SK-N-SH (cell line): ENCODE results near the gene HDDC2. TPM values are rescaled to one million over a fixed set of nuclear protein-coding genes. Genes with fewer than 3 reads are reported as not detected.

Source experiments
- CTCF ChIA-PET: fragments of 300-600, 350-600 bp; formaldehyde crosslinking; extraction: SDS; loops from one replicate; lab custom pipeline; 2021; lab: Yijun Ruan, JAX
- POLR2A ChIA-PET: fragments of 350-600 bp; sonication (Branson Sonifier 250); formaldehyde crosslinking; extraction: SDS; loops from one replicate; lab custom pipeline; 2020; ENCODE audit warnings: antibody characterized with exemption, inconsistent platforms; lab: Yijun Ruan, JAX
- DNase-seq: peaks from one replicate; pipeline ENCODE4 v3.0.0; 2012
- H2AFZ ChIP-seq: fragments of 200-600 bp; sonication (generic); 2 replicates; pipeline ENCODE4 v1.8.1; 2016; ENCODE audit warnings: antibody characterized with exemption, mild to moderate bottlenecking, low read depth
- H3F3A ChIP-seq: fragments of 200-600 bp; sonication (generic); replicated peaks from 2 replicates; pipeline ENCODE3; 2016; ENCODE audit warnings: antibody characterized with exemption, mild to moderate bottlenecking; ENCODE audit not compliant: insufficient read depth
- H3K27ac ChIP-seq, 2 experiments: fragments of 200-500 bp in 1 of 2; fragments of 200-600 bp in 1 of 2; sonication (Bioruptor generic) in 1 of 2; sonication (generic), shearing (Covaris generic) in 1 of 2; 2 replicates each; pipeline versions ENCODE4 v1.5.1 to v1.6.1; 2014 to 2016; ENCODE audit warnings: low read depth in 2 of 2, inconsistent platforms in 1 of 2, low read length in 1 of 2, mild to moderate bottlenecking in 1 of 2, mixed read lengths in 1 of 2
- H3K27me3 ChIP-seq: fragments of 200-600 bp; sonication (generic), shearing (Covaris generic); 2 replicates; pipeline ENCODE4 v1.6.1; 2016; ENCODE audit warnings: mixed run types; ENCODE audit not compliant: insufficient read depth
- H3K36me3 ChIP-seq, 2 experiments: fragments of 200-500 bp in 1 of 2; fragments of 200-600 bp in 1 of 2; sonication (Bioruptor generic) in 1 of 2; sonication (generic) in 1 of 2; replicated peaks in 1 of 2; 2 replicates each; pipeline versions ENCODE3 to v1.5.1; 2014 to 2016; ENCODE audit warnings: low read length in 1 of 2, mild to moderate bottlenecking in 1 of 2; ENCODE audit not compliant: insufficient read depth in 2 of 2, control insufficient read depth in 1 of 2
- H3K4me1 ChIP-seq, 2 experiments: fragments of 200-500 bp in 1 of 2; fragments of 200-600 bp in 1 of 2; sonication (Bioruptor generic) in 1 of 2; sonication (generic), shearing (Covaris generic) in 1 of 2; 2 replicates each; pipeline versions ENCODE4 v1.5.1 to v1.6.1; 2014 to 2016; ENCODE audit warnings: low read depth in 1 of 2, low read length in 1 of 2, mixed run types in 1 of 2; ENCODE audit not compliant: insufficient read depth in 2 of 2, control insufficient read depth in 1 of 2
- H3K4me2 ChIP-seq: fragments of 200-600 bp; sonication (generic), shearing (Covaris generic); 2 replicates; pipeline ENCODE4 v1.6.1; 2017; ENCODE audit warnings: mixed run types
- H3K4me3 ChIP-seq, 2 experiments: fragments of 200-500 bp in 1 of 2; fragments of 200-600 bp in 1 of 2; sonication (Bioruptor generic) in 1 of 2; sonication (generic), shearing (Covaris generic) in 1 of 2; 2 replicates each; pipeline versions ENCODE4 v1.5.1 to v1.8.1; 2014 to 2016; ENCODE audit warnings: low read depth in 2 of 2, inconsistent platforms in 1 of 2, low read length in 1 of 2, mild to moderate bottlenecking in 1 of 2, mixed read lengths in 1 of 2, moderate library complexity in 1 of 2
- H3K79me2 ChIP-seq: fragments of 200-600 bp; sonication (generic); 2 replicates; pipeline ENCODE4 v1.8.1; 2017; ENCODE audit warnings: mild to moderate bottlenecking; ENCODE audit not compliant: insufficient read depth
- H3K9ac ChIP-seq: fragments of 200-600 bp; sonication (generic); 2 replicates; pipeline ENCODE4 v1.6.1; 2017; ENCODE audit warnings: mixed run types
- H3K9me2 ChIP-seq: fragments of 200-600 bp; sonication (generic); 2 replicates; pipeline ENCODE4 v1.6.1; 2017; ENCODE audit warnings: mixed run types
- H3K9me3 ChIP-seq: fragments of 200-600 bp; sonication (generic); 2 replicates; pipeline ENCODE4 v1.6.1; 2017; ENCODE audit warnings: mixed run types, mild to moderate bottlenecking, moderate library complexity
- H4K20me1 ChIP-seq: fragments of 200-600 bp; sonication (generic); 2 replicates; pipeline ENCODE4 v1.6.1; 2017; ENCODE audit warnings: mild to moderate bottlenecking, mixed run types; ENCODE audit not compliant: insufficient read depth
- CHD2 ChIP-seq: fragments of 150-350 bp; IDR thresholded peaks from 2 replicates; pipeline ENCODE4 v1.6.1; 2018; ENCODE audit warnings: low read length; ENCODE audit not compliant: partially characterized antibody
- FOXM1 ChIP-seq: IDR thresholded peaks from 2 replicates; pipeline ENCODE4 v1.4.0; 2012; ENCODE audit warnings: low read depth, mild to moderate bottlenecking
- GABPA ChIP-seq: IDR thresholded peaks from 2 replicates; pipeline ENCODE4 v1.4.0; 2012; ENCODE audit warnings: low read depth, mild to moderate bottlenecking
- GATA2 ChIP-seq: sonication (generic); formaldehyde crosslinking; IDR thresholded peaks from 2 replicates; pipeline ENCODE4 v1.5.0; 2020; ENCODE audit warnings: mild to moderate bottlenecking, missing genetic modification reagents
- IRF3 ChIP-seq: fragments of 150-350 bp; IDR thresholded peaks from 2 replicates; pipeline ENCODE4 v1.6.1; 2016; ENCODE audit warnings: mild to moderate bottlenecking, low read depth, low read length
- MEF2A ChIP-seq: IDR thresholded peaks from 2 replicates; pipeline ENCODE4 v1.4.0; 2012; ENCODE audit warnings: low read depth, borderline replicate concordance
- MXI1 ChIP-seq: IDR thresholded peaks from 2 replicates; pipeline ENCODE4 v1.6.1; 2012; ENCODE audit warnings: mild to moderate bottlenecking, low read depth, low read length, improper control_type of control experiment
- NFIC ChIP-seq: IDR thresholded peaks from 2 replicates; pipeline ENCODE4 v1.4.0; 2012; ENCODE audit warnings: borderline replicate concordance
- NRF1 ChIP-seq: IDR thresholded peaks from 2 replicates; pipeline ENCODE4 v1.6.1; 2012; ENCODE audit warnings: low read depth, mild to moderate bottlenecking, low read length
- POLR2AphosphoS5 ChIP-seq: IDR thresholded peaks from 2 replicates; pipeline ENCODE4 v1.6.1; 2012; ENCODE audit warnings: low read depth, low read length
- RAD21 ChIP-seq: IDR thresholded peaks from 2 replicates; pipeline ENCODE4 v1.6.1; 2012; ENCODE audit warnings: mild to moderate bottlenecking, low read length
- RCOR1 ChIP-seq: fragments of 150-350 bp; IDR thresholded peaks from 2 replicates; pipeline ENCODE4 v1.6.1; 2017; ENCODE audit warnings: antibody characterized with exemption, low read length
- RFX5 ChIP-seq: IDR thresholded peaks from 2 replicates; pipeline ENCODE4 v1.6.1; 2012; ENCODE audit warnings: mild to moderate bottlenecking, improper control_type of control experiment, low read length
- RXRA ChIP-seq: IDR thresholded peaks from 2 replicates; pipeline ENCODE4 v1.4.0; 2012; ENCODE audit warnings: low read depth, mild to moderate bottlenecking, borderline replicate concordance
- SMC3 ChIP-seq: IDR thresholded peaks from 2 replicates; pipeline ENCODE4 v1.6.1; 2012; ENCODE audit warnings: low read depth, low read length, improper control_type of control experiment
- TAF1 ChIP-seq: IDR thresholded peaks from 2 replicates; pipeline ENCODE4 v1.6.1; 2012; ENCODE audit warnings: low read depth, mild to moderate bottlenecking, low read length, moderate library complexity, borderline replicate concordance
- TCF12 ChIP-seq: IDR thresholded peaks from 2 replicates; pipeline ENCODE4 v1.4.0; 2012
- YY1 ChIP-seq: IDR thresholded peaks from 2 replicates; pipeline ENCODE4 v1.4.0; 2012; ENCODE audit warnings: low read depth, mild to moderate bottlenecking
- WGBS: methylation state at CpG from one replicate; pipeline ENCODE4 v1.1.6; 2017; ENCODE audit warnings: low lambda C conversion rate; 5-methylcytosine and 5-hydroxymethylcytosine counted together
- polyA plus RNA-seq, 3 experiments: library from polyadenylated mRNA; depleted of rRNA; stranded (reverse); fragments of >200 nt; gene quantifications; 2 replicates each; pipeline ENCODE4 v1.2.3, GENCODE V29; 2012
- TF ChIP-seq, protein P1 (sequence below): fragments of 150-350 bp; IDR thresholded peaks from 2 replicates; pipeline ENCODE4 v1.6.1; 2017; ENCODE audit warnings: antibody characterized with exemption, low read length, low read depth, borderline replicate concordance
- TF ChIP-seq, protein P2 (sequence below): IDR thresholded peaks from 2 replicates; pipeline ENCODE4 v1.6.1; 2012; ENCODE audit warnings: mild to moderate bottlenecking, low read depth, low read length, moderate library complexity
- TF ChIP-seq, protein P3 (sequence below): fragments of 200-600 bp; sonication (generic); IDR thresholded peaks from 2 replicates; pipeline ENCODE4 v1.6.1; 2017; ENCODE audit warnings: antibody characterized with exemption, mild to moderate bottlenecking, moderate library complexity

The HDDC2 gene
- polyA plus RNA-seq, 1 of the 3 experiments (the other 2 are of a cell fraction), result 85.5 TPM

DNA sequence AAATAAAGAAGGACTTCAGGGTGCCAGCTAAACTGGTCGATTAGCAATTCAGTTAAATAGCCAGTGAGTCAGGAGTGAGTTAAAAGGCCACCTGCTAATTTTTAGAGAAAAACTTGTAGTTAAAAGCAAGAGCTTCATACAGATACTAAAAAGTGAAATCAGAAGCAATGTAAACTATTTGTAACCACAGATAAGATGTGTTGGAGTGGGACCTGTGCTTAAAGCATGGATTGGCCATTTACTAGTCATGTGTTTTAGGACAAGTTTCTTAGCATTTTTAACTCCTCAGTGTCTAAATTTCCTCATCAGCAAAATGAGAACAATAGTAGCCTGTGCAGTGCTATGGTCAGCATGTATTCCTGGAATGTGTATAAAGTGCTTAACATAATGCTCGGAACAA, 23.8 kb upstream of the HDDC2 start:
- CTCF ChIA-PET, result interaction anchor here (1.5 to 7.9 kb wide), 2 partner anchors 13 to 24 kb away, joined by 3 to 42 read pairs; partner anchors contain the start of gene HDDC2
- Histone ChIP-seq H3K27me3 (peaks cover 7% of the 10 kb centered on the region; the same call in 1 of the 2 replicates), H3K27ac (no peak overlapping the region), H3K4me2 (no peak overlapping the region), H3K4me3 (no peak overlapping the region), H4K20me1 (no peaks in the 10 kb centered on the region), H3K4me1 (no peaks in the 10 kb centered on the region), H3F3A (no peaks in the 10 kb centered on the region), H2AFZ (no peak overlapping the region), H3K36me3 (no peaks in the 10 kb centered on the region), H3K9me3 (no peaks in the 10 kb centered on the region), H3K9me2 (no peaks in the 10 kb centered on the region), H3K79me2 (no peaks in the 10 kb centered on the region)
- POLR2A ChIA-PET, result no interaction called here
- 22% methylated on average over 2 of the region's 2 CpGs for WGBS
- DNase-seq, result no peak
- no peak for TF ChIP-seq CHD2
- TF ChIP-seq TAF1, result no peak
- no peak for TF ChIP-seq MXI1
- TF ChIP-seq, protein P1, sequence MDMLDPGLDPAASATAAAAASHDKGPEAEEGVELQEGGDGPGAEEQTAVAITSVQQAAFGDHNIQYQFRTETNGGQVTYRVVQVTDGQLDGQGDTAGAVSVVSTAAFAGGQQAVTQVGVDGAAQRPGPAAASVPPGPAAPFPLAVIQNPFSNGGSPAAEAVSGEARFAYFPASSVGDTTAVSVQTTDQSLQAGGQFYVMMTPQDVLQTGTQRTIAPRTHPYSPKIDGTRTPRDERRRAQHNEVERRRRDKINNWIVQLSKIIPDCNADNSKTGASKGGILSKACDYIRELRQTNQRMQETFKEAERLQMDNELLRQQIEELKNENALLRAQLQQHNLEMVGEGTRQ, result no peak
- no peak for TF ChIP-seq SMC3
- no peak for TF ChIP-seq IRF3
- TF ChIP-seq GABPA, result no peak
- TF ChIP-seq RFX5, result no peak
- no peak for TF ChIP-seq GATA2
- no peak for TF ChIP-seq TCF12
- TF ChIP-seq POLR2AphosphoS5, result no peak
- no peak for TF ChIP-seq NRF1
- TF ChIP-seq, all 33 proteins: peak for 0
- H3K9ac ChIP-seq, result no peak overlapping the region

DNA sequence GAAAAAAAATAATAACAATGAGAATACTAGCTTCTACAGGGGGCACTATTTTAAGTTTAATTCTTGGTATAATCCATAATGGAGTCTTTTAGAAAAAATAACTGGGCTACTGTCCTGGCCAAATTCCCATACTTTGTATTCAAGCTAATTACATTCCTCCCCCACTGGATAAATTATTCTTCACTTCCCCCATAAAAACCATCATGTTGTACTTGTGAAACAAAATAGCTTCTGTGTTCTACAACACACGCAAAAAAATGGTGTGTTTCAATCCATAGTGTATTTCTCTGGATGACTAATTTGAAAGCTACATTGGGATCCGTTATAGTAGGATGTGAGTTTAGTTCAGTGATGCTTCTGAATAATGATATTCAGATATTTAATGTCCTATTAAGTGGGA, 21.6 kb upstream of the HDDC2 start:
- no peak overlapping the region for H3K4me2 ChIP-seq
- CTCF ChIA-PET, result interaction anchor here (1.3 to 2.1 kb wide), 2 partner anchors 10 to 13 kb away, joined by 5 to 22 read pairs; no protein-coding TSS in a partner anchor
- WGBS, result 0% methylated on average over 2 of the region's 2 CpGs
- TF ChIP-seq RAD21 (no peak), NFIC (no peak), TCF12 (no peak), YY1 (no peak), RXRA (no peak), GATA2 (no peak), NRF1 (no peak), RCOR1 (no peak), RFX5 (no peak), FOXM1 (no peak), MEF2A (no peak)
- TF ChIP-seq, protein P1, result no peak
- TF ChIP-seq, protein P2, sequence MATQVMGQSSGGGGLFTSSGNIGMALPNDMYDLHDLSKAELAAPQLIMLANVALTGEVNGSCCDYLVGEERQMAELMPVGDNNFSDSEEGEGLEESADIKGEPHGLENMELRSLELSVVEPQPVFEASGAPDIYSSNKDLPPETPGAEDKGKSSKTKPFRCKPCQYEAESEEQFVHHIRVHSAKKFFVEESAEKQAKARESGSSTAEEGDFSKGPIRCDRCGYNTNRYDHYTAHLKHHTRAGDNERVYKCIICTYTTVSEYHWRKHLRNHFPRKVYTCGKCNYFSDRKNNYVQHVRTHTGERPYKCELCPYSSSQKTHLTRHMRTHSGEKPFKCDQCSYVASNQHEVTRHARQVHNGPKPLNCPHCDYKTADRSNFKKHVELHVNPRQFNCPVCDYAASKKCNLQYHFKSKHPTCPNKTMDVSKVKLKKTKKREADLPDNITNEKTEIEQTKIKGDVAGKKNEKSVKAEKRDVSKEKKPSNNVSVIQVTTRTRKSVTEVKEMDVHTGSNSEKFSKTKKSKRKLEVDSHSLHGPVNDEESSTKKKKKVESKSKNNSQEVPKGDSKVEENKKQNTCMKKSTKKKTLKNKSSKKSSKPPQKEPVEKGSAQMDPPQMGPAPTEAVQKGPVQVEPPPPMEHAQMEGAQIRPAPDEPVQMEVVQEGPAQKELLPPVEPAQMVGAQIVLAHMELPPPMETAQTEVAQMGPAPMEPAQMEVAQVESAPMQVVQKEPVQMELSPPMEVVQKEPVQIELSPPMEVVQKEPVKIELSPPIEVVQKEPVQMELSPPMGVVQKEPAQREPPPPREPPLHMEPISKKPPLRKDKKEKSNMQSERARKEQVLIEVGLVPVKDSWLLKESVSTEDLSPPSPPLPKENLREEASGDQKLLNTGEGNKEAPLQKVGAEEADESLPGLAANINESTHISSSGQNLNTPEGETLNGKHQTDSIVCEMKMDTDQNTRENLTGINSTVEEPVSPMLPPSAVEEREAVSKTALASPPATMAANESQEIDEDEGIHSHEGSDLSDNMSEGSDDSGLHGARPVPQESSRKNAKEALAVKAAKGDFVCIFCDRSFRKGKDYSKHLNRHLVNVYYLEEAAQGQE, result no peak
- TF ChIP-seq, protein P3, sequence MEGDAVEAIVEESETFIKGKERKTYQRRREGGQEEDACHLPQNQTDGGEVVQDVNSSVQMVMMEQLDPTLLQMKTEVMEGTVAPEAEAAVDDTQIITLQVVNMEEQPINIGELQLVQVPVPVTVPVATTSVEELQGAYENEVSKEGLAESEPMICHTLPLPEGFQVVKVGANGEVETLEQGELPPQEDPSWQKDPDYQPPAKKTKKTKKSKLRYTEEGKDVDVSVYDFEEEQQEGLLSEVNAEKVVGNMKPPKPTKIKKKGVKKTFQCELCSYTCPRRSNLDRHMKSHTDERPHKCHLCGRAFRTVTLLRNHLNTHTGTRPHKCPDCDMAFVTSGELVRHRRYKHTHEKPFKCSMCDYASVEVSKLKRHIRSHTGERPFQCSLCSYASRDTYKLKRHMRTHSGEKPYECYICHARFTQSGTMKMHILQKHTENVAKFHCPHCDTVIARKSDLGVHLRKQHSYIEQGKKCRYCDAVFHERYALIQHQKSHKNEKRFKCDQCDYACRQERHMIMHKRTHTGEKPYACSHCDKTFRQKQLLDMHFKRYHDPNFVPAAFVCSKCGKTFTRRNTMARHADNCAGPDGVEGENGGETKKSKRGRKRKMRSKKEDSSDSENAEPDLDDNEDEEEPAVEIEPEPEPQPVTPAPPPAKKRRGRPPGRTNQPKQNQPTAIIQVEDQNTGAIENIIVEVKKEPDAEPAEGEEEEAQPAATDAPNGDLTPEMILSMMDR, result no peak

More for the DNA sequence above, 21.6 kb upstream of the HDDC2 start:
- Histone ChIP-seq H3K9me2 (no peaks in the 10 kb centered on the region), H3K4me3 (no peak overlapping the region), H3K9me3 (no peaks in the 10 kb centered on the region), H3K79me2 (no peaks in the 10 kb centered on the region), H4K20me1 (no peaks in the 10 kb centered on the region), H3K36me3 (no peaks in the 10 kb centered on the region), H2AFZ (no peak overlapping the region), H3F3A (no peaks in the 10 kb centered on the region), H3K27ac (no peak overlapping the region), H3K4me1 (no peaks in the 10 kb centered on the region), H3K9ac (no peak overlapping the region), H3K27me3 (peaks cover 8% of the 10 kb centered on the region; the same call in 1 of the 2 replicates)
- POLR2A ChIA-PET, result no interaction called here
- DNase-seq, result no peak
